Measurements from ENCODE around the gene SF3A2. TPM values are rescaled to one million over a fixed set of nuclear protein-coding genes. Genes with fewer than 3 reads are reported as not detected.
"Not testable (repeated sequence)": the region's sequence is repeated elsewhere in the genome, so short reads cannot be mapped to it uniquely, and the experiment has no call there.

SF3A2 gene
- total and polyA plus RNA-seq, 4 experiments from 2014 or later, result 8.3 to 141 (median 88.7) TPM

DNA sequence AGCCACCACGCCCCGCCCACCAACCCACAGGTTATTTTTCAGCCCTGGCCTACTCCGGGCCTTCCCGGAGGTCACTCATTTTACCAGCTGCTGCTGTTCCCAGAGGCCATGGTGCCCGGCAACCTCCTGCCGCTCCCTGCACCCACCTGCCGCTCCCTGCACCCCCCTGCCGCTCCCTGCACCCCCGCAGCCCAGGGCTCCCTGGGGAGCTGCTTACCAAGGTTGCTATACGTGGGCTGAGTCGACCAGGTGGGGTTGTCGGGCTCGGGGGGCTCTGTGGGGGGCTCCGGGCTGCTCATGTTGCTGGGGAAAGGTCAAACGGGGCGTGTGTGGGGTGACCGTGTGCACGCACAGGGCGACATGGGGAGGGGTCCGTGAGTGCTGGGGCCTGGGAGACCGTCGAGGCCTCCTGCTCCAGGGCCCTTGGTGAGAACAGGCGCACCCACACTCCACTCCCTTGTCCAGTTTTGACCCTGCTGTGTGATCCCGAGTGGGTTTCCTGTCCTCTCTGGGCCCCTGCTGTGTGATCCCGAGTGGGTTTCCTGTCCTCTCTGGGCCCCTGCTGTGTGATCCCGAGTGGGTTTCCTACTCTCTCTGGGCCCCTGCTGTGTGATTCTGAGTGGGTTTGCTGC, 44.1 kb downstream of the SF3A2 start:
- POLR2A ChIA-PET (ENCODE audit: partially characterized antibody), result interaction anchor here (0.9 kb wide), 1 partner anchor 10 kb away, joined by 3 read pairs; no protein-coding TSS in a partner anchor
- CTCF ChIA-PET (ENCODE audit: partially characterized antibody), result interaction anchor here (0.6 to 7.1 kb wide), 2 partner anchors 66 to 112 kb away, joined by 3 to 81 read pairs; no protein-coding TSS in a partner anchor
- H3K4me1 ChIP-seq (ENCODE audit: insufficient read depth, low read length), result peaks cover 13% of the 10 kb centered on the region
- H3K36me3 Mint-ChIP-seq, result peaks cover 0 to 3% of the 10 kb centered on the region in 2 donors
- intact Hi-C loops (cut with micrococcal nuclease), result no loop called here
- H3K4me3 ChIP-seq (ENCODE audit: low read length in 2 of 2), result no peak overlapping the region
- H3K27ac ChIP-seq (ENCODE audit: low read depth, low read length), result no peak overlapping the region
- DNase-seq, result peak in 1 of 5 donors; percentile 42
- H3K27me3 ChIP-seq (ENCODE audit: insufficient read depth, low read length), result no peaks in the 10 kb centered on the region
- no peak overlapping the region for H3K4me3 Mint-ChIP-seq
- peak overlapping the region in 1 of 7 donors; percentile 44 for H3K27ac Mint-ChIP-seq
- H3K27me3 Mint-ChIP-seq, result no peaks in the 10 kb centered on the region
- H3K9me3 Mint-ChIP-seq, result no peaks in the 10 kb centered on the region
- H3K4me1 Mint-ChIP-seq, result peaks cover 5 to 23% (median 16%) of the 10 kb centered on the region in 4 donors
- H3K36me3 ChIP-seq (ENCODE audit: insufficient read depth, low read length), result no peaks in the 10 kb centered on the region
- no peaks in the 10 kb centered on the region for H3K9me3 ChIP-seq (ENCODE audit: control insufficient read depth in 1 of 2, low read length in 2 of 2)

DNA sequence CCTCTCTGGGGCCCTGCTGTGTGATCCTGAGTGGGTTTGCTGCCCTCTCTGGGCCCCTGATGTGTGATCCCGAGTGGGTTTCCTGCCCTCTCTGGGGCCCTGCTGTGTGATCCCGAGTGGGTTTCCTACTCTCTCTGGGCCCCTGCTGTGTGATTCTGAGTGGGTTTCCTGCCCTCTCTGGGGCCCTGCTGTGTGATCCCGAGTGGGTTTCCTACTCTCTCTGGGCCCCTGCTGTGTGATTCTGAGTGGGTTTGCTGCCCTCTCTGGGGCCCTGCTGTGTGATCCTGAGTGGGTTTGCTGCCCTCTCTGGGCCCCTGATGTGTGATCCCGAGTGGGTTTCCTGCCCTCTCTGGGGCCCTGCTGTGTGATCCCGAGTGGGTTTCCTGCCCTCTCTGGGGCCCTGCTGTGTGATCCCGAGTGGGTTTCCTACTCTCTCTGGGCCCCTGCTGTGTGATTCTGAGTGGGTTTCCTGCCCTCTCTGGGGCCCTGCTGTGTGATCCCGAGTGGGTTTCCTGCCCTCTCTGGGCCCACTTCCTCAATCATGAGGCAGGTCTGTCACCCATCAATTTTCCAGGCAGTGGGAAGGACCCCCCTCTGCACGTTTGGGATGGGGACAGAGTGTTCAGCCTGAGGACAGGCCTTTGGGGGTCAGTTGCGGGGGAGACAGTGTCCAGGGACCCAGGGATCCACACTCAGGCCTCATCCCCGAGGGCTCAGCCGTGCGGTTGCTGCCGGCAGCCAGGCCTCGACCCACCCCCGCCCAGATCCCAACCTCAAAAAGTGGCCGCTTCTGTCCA, 44.8 kb downstream of the SF3A2 start:
- H3K27ac ChIP-seq (ENCODE audit: low read depth, low read length); DNase-seq; H3K4me3 ChIP-seq (ENCODE audit: low read length in 2 of 2); H3K27me3 ChIP-seq (ENCODE audit: insufficient read depth, low read length); H3K36me3 ChIP-seq (ENCODE audit: insufficient read depth, low read length); H3K9me3 ChIP-seq (ENCODE audit: control insufficient read depth in 1 of 2, low read length in 2 of 2); H3K9me3 Mint-ChIP-seq; H3K36me3 Mint-ChIP-seq; CTCF ChIA-PET (ENCODE audit: partially characterized antibody); intact Hi-C loops (cut with micrococcal nuclease); H3K27me3 Mint-ChIP-seq: not testable (repeated sequence)
- peak overlapping the region in 2 of 7 donors; percentile 30 to 32 for H3K27ac Mint-ChIP-seq
- POLR2A ChIA-PET (ENCODE audit: partially characterized antibody), result interaction anchor here (0.7 to 1.4 kb wide), 3 partner anchors 10 to 45 kb away, joined by 3 to 8 read pairs (median 4); partner anchors contain the start of gene PLEKHJ1
- H3K4me1 Mint-ChIP-seq, result peaks cover 5 to 23% (median 16%) of the 10 kb centered on the region in 4 donors
- peak overlapping the region in 5 of 8 donors; percentile 38 to 69 (median 54) for H3K4me3 Mint-ChIP-seq
- peaks cover 13% of the 10 kb centered on the region for H3K4me1 ChIP-seq (ENCODE audit: insufficient read depth, low read length)

DNA sequence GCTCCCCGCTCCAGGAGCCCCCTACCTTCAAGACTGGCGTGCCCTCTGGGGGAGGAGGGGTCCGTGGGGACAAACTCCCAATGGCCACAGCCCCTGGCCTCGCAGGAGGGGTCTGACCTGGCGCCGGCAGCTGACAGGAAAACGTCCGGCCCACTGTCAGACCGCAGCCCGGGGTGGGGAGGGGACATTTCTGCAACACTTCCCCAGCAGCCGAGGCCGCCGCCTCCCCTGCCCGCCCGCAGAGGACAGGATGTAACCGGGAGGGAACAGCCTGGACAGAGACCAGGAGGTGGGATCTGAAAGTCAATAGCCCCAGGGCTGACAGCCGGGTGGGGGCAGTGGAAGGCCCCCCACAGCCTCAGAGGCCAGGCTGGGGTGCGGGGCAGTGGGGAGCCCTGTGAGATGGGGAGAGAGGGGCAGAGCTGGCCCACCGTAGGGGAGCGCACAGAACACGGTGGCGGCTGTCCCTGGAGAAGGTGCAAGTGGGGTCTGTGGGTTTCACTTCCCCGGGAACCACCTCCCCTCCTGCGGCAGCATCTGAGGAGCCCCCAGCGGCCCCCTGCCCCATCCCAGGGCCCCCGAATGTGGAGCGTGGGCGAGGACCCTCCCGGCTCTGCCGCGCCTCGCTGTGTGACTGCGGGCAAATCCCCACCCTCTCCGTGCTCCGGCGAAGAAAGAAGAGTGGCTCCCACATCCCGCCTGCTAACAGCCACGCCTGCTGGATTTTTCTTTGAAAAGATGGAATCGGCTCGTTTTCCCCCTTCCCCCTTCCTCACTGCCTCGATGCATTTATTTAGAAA, 45.6 kb downstream of the SF3A2 start, which contains the start of gene PEAK3:
Gene PEAK3, minus strand, starts transcription at position 114 of the 800 bp plus-strand sequence. CDS start 1,244 bp downstream, outside the sequence.
- Mint-ChIP-seq H3K27me3 (no peaks in the 10 kb centered on the region), H3K4me3 (peak within 1 kb of the TSS; percentile 31 to 76 (median 55)), H3K36me3 (peaks cover 0 to under 1% of the 10 kb centered on the region in 2 donors), H3K27ac (peak within 1 kb of the TSS in 4 of 7 donors; percentile 32 to 77 (median 54)), H3K4me1 (peaks cover 2 to 21% (median 13%) of the 10 kb centered on the region in 4 donors), H3K9me3 (peaks cover 0 to 2% (median 0%) of the 10 kb centered on the region in 8 donors)
- ChIA-PET POLR2A (ENCODE audit: partially characterized antibody) (interaction anchor here (0.6 to 1.4 kb wide), 7 partner anchors 11 to 247 kb away, joined by 3 to 8 read pairs (median 3); partner anchors contain the start of gene PLEKHJ1), CTCF (ENCODE audit: partially characterized antibody) (interaction anchor here (1.7 kb wide), 1 partner anchor 8 kb away, joined by 7 read pairs; no protein-coding TSS in a partner anchor)
- DNase-seq, result peak in 1 of 5 donors; percentile 52
- intact Hi-C loops (cut with micrococcal nuclease), result no loop called here
- Histone ChIP-seq H3K27me3 (ENCODE audit: insufficient read depth, low read length) (no peaks in the 10 kb centered on the region), H3K27ac (ENCODE audit: low read depth, low read length) (no peak within 1 kb of the TSS), H3K9me3 (ENCODE audit: control insufficient read depth in 1 of 2, low read length in 2 of 2) (no peaks in the 10 kb centered on the region), H3K4me1 (ENCODE audit: insufficient read depth, low read length) (peaks cover 13% of the 10 kb centered on the region), H3K4me3 (ENCODE audit: low read length in 2 of 2) (no peak within 1 kb of the TSS), H3K36me3 (ENCODE audit: insufficient read depth, low read length) (no peaks in the 10 kb centered on the region)

DNA sequence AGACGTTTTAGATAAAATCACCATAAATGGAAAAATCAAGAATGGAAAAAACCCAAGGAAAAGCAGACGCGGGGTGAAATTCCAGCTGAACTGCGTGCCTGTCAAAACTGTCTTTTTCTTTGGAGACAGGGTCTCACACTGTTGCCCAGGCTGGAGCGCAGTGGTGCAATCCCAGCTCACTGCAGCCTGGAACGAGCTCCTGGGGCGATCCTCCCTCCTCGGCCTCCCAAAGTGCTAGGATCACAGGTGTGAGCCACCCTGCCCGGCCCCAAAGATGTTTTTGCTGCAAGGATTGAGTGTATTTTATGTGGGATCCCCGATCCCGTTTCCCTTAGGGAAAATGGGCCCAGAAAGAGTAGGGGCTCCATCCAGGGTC, 46.2 kb downstream of the SF3A2 start:
- Mint-ChIP-seq H3K36me3 (no peaks in the 10 kb centered on the region), H3K27ac (peak overlapping the region in 3 of 7 donors; percentile 41 to 77 (median 68)), H3K4me3 (peak overlapping the region in 7 of 8 donors; percentile 36 to 76 (median 52)), H3K9me3 (peaks cover 0 to 2% (median 0%) of the 10 kb centered on the region in 8 donors), H3K27me3 (no peaks in the 10 kb centered on the region), H3K4me1 (peaks cover 2 to 18% (median 12%) of the 10 kb centered on the region in 4 donors)
- no peaks in the 10 kb centered on the region for H3K27me3 ChIP-seq (ENCODE audit: insufficient read depth, low read length)
- intact Hi-C loops (cut with micrococcal nuclease), result no loop called here
- H3K4me3 ChIP-seq (ENCODE audit: low read length in 2 of 2), result no peak overlapping the region
- DNase-seq, result peak in 1 of 5 donors; percentile 41
- CTCF ChIA-PET (ENCODE audit: partially characterized antibody), result interaction anchor here (1.7 kb wide), 1 partner anchor 9 kb away, joined by 7 read pairs; no protein-coding TSS in a partner anchor
- H3K27ac ChIP-seq (ENCODE audit: low read depth, low read length), result no peak overlapping the region
- H3K4me1 ChIP-seq (ENCODE audit: insufficient read depth, low read length), result peaks cover 13% of the 10 kb centered on the region
- no peaks in the 10 kb centered on the region for H3K9me3 ChIP-seq (ENCODE audit: control insufficient read depth in 1 of 2, low read length in 2 of 2)
- POLR2A ChIA-PET (ENCODE audit: partially characterized antibody), result interaction anchor here (0.6 to 1.4 kb wide), 5 partner anchors 13 to 248 kb away, joined by 3 to 4 read pairs (median 3); no protein-coding TSS in a partner anchor
- H3K36me3 ChIP-seq (ENCODE audit: insufficient read depth, low read length), result no peaks in the 10 kb centered on the region

DNA sequence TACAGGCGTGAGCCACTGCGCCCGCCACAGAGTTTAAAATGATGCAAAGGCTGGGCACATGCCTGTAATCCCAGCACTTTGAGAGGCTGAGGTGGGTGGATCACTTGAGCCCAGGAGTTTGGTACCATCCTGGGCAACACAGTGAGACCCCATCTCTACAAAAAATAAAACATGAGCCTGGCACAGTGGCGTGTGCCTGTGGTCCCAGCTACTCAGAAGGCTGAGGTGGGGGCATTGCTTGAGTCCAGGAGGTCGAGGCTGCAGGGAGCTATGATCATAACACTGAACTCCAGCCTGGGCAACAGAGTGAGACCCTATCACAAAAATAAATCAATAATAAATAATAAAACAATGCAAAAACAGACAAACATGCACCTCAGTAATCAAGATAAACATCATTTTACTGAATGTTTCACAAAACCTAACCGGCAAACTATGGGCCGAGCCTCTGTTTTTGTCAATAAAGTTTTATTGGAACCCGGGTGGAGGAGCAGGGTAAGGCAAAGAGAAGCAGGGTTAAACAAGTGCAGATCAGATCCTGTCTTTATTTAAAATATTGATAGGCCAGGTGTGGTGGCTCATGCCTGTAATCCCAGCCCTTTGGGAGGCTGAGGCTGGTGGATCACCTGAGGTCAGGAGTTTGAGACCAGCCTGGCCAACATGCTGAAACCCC, 47.3 kb downstream of the SF3A2 start:
- Mint-ChIP-seq H3K4me1 (peaks cover 5 to 27% (median 18%) of the 10 kb centered on the region in 4 donors), H3K27ac (peak overlapping the region in 2 of 7 donors; percentile 24 to 32), H3K27me3 (peaks cover 0 to under 1% of the 10 kb centered on the region in 2 donors), H3K4me3 (no peak overlapping the region), H3K36me3 (no peaks in the 10 kb centered on the region), H3K9me3 (peaks cover 0 to 2% (median 0%) of the 10 kb centered on the region in 8 donors)
- DNase-seq, result peak in 1 of 5 donors; percentile 5
- no peak overlapping the region for H3K27ac ChIP-seq (ENCODE audit: low read depth, low read length)
- peaks cover 20% of the 10 kb centered on the region for H3K4me1 ChIP-seq (ENCODE audit: insufficient read depth, low read length)
- no peaks in the 10 kb centered on the region for H3K27me3 ChIP-seq (ENCODE audit: insufficient read depth, low read length)
- CTCF ChIA-PET (ENCODE audit: partially characterized antibody), result interaction anchor here (1.7 kb wide), 1 partner anchor 10 kb away, joined by 7 read pairs; no protein-coding TSS in a partner anchor
- no peak overlapping the region for H3K4me3 ChIP-seq (ENCODE audit: low read length in 2 of 2)
- H3K36me3 ChIP-seq (ENCODE audit: insufficient read depth, low read length), result no peaks in the 10 kb centered on the region
- POLR2A ChIA-PET (ENCODE audit: partially characterized antibody), result no interaction called here
- intact Hi-C loops (cut with micrococcal nuclease), result no loop called here
- H3K9me3 ChIP-seq (ENCODE audit: control insufficient read depth in 1 of 2, low read length in 2 of 2), result no peaks in the 10 kb centered on the region

Data from CD4-positive, alpha-beta memory T cell (primary cell).